ENCODE data around the gene KIRREL2.

GRCh38 chr19:35871611-35872010 is 14.9 kb downstream of the KIRREL2 start:
- TF ChIP-seq POLR2A (IDR thresholded peaks at IDR 0.05), result no peak
- TF ChIP-seq CTCF (IDR thresholded peaks at IDR 0.05), result no peak
- no peak for TF ChIP-seq POLR2AphosphoS5 (IDR thresholded peaks at IDR 0.05; ENCODE audit: insufficient read depth in 1 of 2, low read depth in 1 of 2)

All from vagina (tissue), 2 donors.